Activated CD4-positive, CD25-positive, alpha-beta regulatory T cell (primary cell): Measurements from ENCODE around the gene MAST3.
A peak's percentile ranks its signal among the peaks of the same experiment; 100 is the strongest.

ENCODE experiments used
- DNase-seq, 4 experiments: peaks; one replicate each; lab custom pipeline; 2025; lab: John Stamatoyannopoulos, UW

MAST3 gene

GRCh38 chr19:18190278-18190677 lies 92.7 kb downstream of the MAST3 start:
- no peak for DNase-seq

DNA sequence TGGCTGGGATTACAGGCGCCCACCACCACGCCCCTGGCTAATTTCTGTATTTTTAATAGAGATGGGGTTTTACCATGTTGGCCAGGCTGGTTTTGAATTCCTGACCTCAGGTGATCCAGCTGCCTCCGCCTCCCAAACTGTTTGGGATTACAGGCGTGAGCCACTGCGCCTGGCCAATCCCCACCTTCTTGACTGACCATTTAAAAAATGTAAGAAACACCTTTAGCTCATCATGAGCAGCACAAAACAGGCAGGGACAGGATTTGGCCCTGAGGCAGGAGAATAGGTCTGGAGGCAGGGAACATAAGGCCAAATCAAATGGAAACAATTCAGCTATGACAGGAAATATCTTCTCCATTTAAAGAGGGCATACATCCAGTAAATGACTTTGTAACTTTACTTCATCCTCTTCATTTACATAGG lies 94.1 kb downstream of the MAST3 start:
- no peak for DNase-seq

- DNase-seq: peak; percentile 98 to 100 (median 100)
Observed at GRCh38 chr19:18192673-18193387, 95.3 kb downstream of the MAST3 start, which contains the start of gene MPV17L2. TSS of gene MPV17L2 (plus strand) at chr19:18193218. CDS start at chr19:18193282, 64 bp downstream.

DNA sequence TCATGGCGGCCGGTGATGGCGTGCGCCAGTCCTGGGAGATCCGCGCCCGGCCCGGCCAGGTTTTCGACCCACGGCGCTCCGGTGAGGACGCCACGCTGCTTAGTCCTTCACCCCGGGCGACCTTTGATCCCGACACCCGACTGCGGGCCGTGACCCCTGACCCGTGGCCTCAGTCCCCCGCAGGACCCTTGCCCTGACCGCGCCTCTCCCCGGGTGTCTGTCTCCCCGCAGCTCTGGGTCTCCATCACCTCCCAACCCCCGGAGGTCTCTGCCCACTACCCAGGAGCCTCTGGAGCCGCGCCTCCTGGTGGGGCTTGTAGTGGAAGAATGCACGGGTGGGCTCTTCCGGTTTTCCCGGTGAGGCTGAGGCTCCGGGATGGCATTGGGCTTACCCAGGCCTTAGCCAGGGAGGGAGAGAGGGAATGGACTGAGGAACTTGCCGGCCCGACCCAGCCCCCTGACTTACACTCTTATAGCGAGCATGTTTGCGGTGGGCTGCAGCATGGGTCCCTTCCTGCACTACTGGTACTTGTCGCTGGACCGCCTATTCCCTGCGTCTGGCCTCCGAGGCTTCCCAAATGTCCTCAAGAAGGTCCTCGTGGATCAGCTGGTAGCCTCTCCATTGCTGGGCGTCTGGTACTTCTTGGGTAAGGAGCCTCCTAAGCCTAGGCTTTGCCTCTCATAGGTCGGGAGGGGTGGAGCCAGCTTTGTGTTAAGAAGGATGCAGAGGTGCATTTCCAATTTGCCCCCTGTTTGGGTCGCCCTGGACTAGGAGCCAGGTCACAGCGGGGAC lies 96.0 kb downstream of the MAST3 start:
- no peak for DNase-seq

DNA sequence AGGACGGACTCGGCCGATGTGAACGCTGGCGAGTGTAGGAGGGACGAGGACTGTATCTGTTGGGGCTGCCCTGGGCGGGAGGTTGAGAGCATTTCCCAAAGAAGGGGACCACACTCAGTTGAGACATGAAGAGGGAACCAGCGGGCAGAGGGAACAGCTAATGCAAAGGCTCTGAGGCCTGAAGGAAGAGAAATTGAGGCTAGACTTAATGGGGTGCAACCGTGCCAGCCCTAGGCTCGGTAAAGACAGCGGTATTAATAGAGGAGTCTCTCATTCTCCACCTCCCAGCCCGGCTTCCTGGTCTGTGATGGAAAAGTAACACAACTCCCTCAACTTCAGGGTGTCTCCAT lies 96.6 kb downstream of the MAST3 start:
- no peak for DNase-seq

- peak in 1 of 4 experiments; percentile 25 for DNase-seq
Observed at GRCh38 chr19:18194554-18195238, 97.1 kb downstream of the MAST3 start.

DNA sequence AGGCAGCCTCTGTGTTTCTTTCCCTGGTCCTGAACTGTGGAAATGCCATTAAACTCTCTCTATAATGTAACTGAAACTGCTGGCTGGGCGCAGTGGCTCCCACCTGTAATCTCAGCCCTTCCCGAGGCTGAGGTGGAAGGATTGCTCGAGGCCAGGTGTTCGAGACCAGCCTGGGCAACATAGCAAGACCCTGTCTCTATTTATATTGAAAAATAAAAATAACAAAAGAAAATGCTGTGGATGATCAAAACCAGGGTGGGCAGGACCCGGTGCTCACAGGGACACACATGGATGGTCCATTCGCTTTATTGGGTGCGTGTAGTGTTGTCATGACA lies 98.9 kb downstream of the MAST3 start:
- no peak for DNase-seq

DNA sequence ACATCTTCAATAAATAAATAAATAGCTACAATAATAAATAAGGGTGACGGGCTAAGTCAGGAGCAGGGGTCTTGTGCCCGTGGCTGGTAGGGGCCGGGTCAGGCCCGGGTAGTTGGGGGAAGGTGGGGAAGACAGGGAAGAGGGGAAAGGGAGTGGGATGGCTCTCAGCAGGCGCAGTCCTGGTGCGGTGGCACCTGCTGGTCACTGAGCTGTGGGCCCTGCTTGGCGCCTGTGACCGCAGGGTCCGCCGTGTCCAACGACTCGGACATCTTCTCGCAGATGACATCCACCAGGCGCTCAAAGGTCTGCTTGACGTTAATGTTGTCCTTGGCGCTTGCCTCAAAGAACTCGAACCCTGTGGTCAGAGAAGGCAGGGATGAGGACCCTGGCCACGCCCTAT lies 99.7 kb downstream of the MAST3 start:
- no peak for DNase-seq

- no peak for DNase-seq
Observed at GRCh38 chr19:18197941-18198340, 100.4 kb downstream of the MAST3 start.

DNA sequence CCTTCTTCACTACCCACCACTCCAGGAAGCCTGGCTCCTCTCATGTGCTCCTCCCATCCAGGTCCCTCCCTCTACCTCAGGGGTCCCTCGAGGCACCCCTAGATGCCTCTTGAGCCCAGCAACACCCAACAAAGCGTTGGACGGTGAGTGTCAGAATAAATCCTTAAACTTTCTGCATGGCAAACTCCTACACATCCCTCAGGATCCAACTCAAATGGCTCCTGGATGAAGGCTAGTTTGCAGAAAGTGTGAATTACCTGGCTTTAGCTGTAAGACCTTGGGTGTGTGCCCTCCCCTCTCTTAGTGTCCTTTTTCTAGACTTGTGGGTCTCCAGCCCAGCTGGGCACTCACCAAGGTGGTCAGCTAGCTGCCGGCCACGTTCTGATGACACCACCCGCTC lies 100.8 kb downstream of the MAST3 start:
- DNase-seq: no peak
